SK-N-SH (cell line): Measurements from ENCODE around the gene BRMS1. TPM values are rescaled to one million over a fixed set of nuclear protein-coding genes. Genes with fewer than 3 reads are reported as not detected.

Experiments
- CTCF ChIA-PET: fragments of 300-600, 350-600 bp; formaldehyde crosslinking; extraction: SDS; loops from one replicate; lab custom pipeline; 2021; lab: Yijun Ruan, JAX
- POLR2A ChIA-PET: fragments of 350-600 bp; sonication (Branson Sonifier 250); formaldehyde crosslinking; extraction: SDS; loops from one replicate; lab custom pipeline; 2020; ENCODE audit warnings: antibody characterized with exemption, inconsistent platforms; lab: Yijun Ruan, JAX
- DNase-seq: peaks from one replicate; pipeline ENCODE4 v3.0.0; 2012
- H2AFZ ChIP-seq: fragments of 200-600 bp; sonication (generic); 2 replicates; pipeline ENCODE4 v1.8.1; 2016; ENCODE audit warnings: antibody characterized with exemption, mild to moderate bottlenecking, low read depth
- H3F3A ChIP-seq: fragments of 200-600 bp; sonication (generic); replicated peaks from 2 replicates; pipeline ENCODE3; 2016; ENCODE audit warnings: antibody characterized with exemption, mild to moderate bottlenecking; ENCODE audit not compliant: insufficient read depth
- H3K27ac ChIP-seq, 2 experiments: fragments of 200-500 bp in 1 of 2; fragments of 200-600 bp in 1 of 2; sonication (Bioruptor generic) in 1 of 2; sonication (generic), shearing (Covaris generic) in 1 of 2; 2 replicates each; pipeline versions ENCODE4 v1.5.1 to v1.6.1; 2014 to 2016; ENCODE audit warnings: low read depth in 2 of 2, inconsistent platforms in 1 of 2, low read length in 1 of 2, mild to moderate bottlenecking in 1 of 2, mixed read lengths in 1 of 2
- H3K27me3 ChIP-seq: fragments of 200-600 bp; sonication (generic), shearing (Covaris generic); 2 replicates; pipeline ENCODE4 v1.6.1; 2016; ENCODE audit warnings: mixed run types; ENCODE audit not compliant: insufficient read depth
- H3K36me3 ChIP-seq, 2 experiments: fragments of 200-500 bp in 1 of 2; fragments of 200-600 bp in 1 of 2; sonication (Bioruptor generic) in 1 of 2; sonication (generic) in 1 of 2; replicated peaks in 1 of 2; 2 replicates each; pipeline versions ENCODE3 to v1.5.1; 2014 to 2016; ENCODE audit warnings: low read length in 1 of 2, mild to moderate bottlenecking in 1 of 2; ENCODE audit not compliant: insufficient read depth in 2 of 2, control insufficient read depth in 1 of 2
- H3K4me1 ChIP-seq, 2 experiments: fragments of 200-500 bp in 1 of 2; fragments of 200-600 bp in 1 of 2; sonication (Bioruptor generic) in 1 of 2; sonication (generic), shearing (Covaris generic) in 1 of 2; 2 replicates each; pipeline versions ENCODE4 v1.5.1 to v1.6.1; 2014 to 2016; ENCODE audit warnings: low read depth in 1 of 2, low read length in 1 of 2, mixed run types in 1 of 2; ENCODE audit not compliant: insufficient read depth in 2 of 2, control insufficient read depth in 1 of 2
- H3K4me2 ChIP-seq: fragments of 200-600 bp; sonication (generic), shearing (Covaris generic); 2 replicates; pipeline ENCODE4 v1.6.1; 2017; ENCODE audit warnings: mixed run types
- H3K4me3 ChIP-seq, 2 experiments: fragments of 200-500 bp in 1 of 2; fragments of 200-600 bp in 1 of 2; sonication (Bioruptor generic) in 1 of 2; sonication (generic), shearing (Covaris generic) in 1 of 2; 2 replicates each; pipeline versions ENCODE4 v1.5.1 to v1.8.1; 2014 to 2016; ENCODE audit warnings: low read depth in 2 of 2, inconsistent platforms in 1 of 2, low read length in 1 of 2, mild to moderate bottlenecking in 1 of 2, mixed read lengths in 1 of 2, moderate library complexity in 1 of 2
- H3K79me2 ChIP-seq: fragments of 200-600 bp; sonication (generic); 2 replicates; pipeline ENCODE4 v1.8.1; 2017; ENCODE audit warnings: mild to moderate bottlenecking; ENCODE audit not compliant: insufficient read depth
- H3K9ac ChIP-seq: fragments of 200-600 bp; sonication (generic); 2 replicates; pipeline ENCODE4 v1.6.1; 2017; ENCODE audit warnings: mixed run types
- H3K9me2 ChIP-seq: fragments of 200-600 bp; sonication (generic); 2 replicates; pipeline ENCODE4 v1.6.1; 2017; ENCODE audit warnings: mixed run types
- H3K9me3 ChIP-seq: fragments of 200-600 bp; sonication (generic); 2 replicates; pipeline ENCODE4 v1.6.1; 2017; ENCODE audit warnings: mixed run types, mild to moderate bottlenecking, moderate library complexity
- H4K20me1 ChIP-seq: fragments of 200-600 bp; sonication (generic); 2 replicates; pipeline ENCODE4 v1.6.1; 2017; ENCODE audit warnings: mild to moderate bottlenecking, mixed run types; ENCODE audit not compliant: insufficient read depth
- CTCF ChIP-seq: fragments of 200-600 bp; sonication (generic); IDR thresholded peaks from 2 replicates; pipeline ENCODE4 v1.6.1; 2017; ENCODE audit warnings: antibody characterized with exemption, mild to moderate bottlenecking, moderate library complexity
- JUND ChIP-seq: IDR thresholded peaks from 2 replicates; pipeline ENCODE4 v1.4.0; 2012
- MAX ChIP-seq: IDR thresholded peaks from 2 replicates; pipeline ENCODE4 v1.4.0; 2012; ENCODE audit warnings: low read depth
- MXI1 ChIP-seq: IDR thresholded peaks from 2 replicates; pipeline ENCODE4 v1.6.1; 2012; ENCODE audit warnings: mild to moderate bottlenecking, low read depth, low read length, improper control_type of control experiment
- PBX3 ChIP-seq: IDR thresholded peaks from 2 replicates; pipeline ENCODE4; 2012
- RCOR1 ChIP-seq: fragments of 150-350 bp; IDR thresholded peaks from 2 replicates; pipeline ENCODE4 v1.6.1; 2017; ENCODE audit warnings: antibody characterized with exemption, low read length
- REST ChIP-seq: IDR thresholded peaks from 2 replicates; pipeline ENCODE4 v1.6.1; 2012; ENCODE audit warnings: mild to moderate bottlenecking, low read depth, low read length, moderate library complexity
- RXRA ChIP-seq: IDR thresholded peaks from 2 replicates; pipeline ENCODE4 v1.4.0; 2012; ENCODE audit warnings: low read depth, mild to moderate bottlenecking, borderline replicate concordance
- SIN3A ChIP-seq: IDR thresholded peaks from 2 replicates; pipeline ENCODE4 v1.6.1; 2012; ENCODE audit warnings: low read depth, mild to moderate bottlenecking, low read length, moderate library complexity, borderline replicate concordance
- SMC3 ChIP-seq: IDR thresholded peaks from 2 replicates; pipeline ENCODE4 v1.6.1; 2012; ENCODE audit warnings: low read depth, low read length, improper control_type of control experiment
- TAF1 ChIP-seq: IDR thresholded peaks from 2 replicates; pipeline ENCODE4 v1.6.1; 2012; ENCODE audit warnings: low read depth, mild to moderate bottlenecking, low read length, moderate library complexity, borderline replicate concordance
- USF1 ChIP-seq: IDR thresholded peaks from 2 replicates; pipeline ENCODE4 v1.4.0; 2012; ENCODE audit warnings: low read depth, borderline replicate concordance
- WGBS: methylation state at CpG from one replicate; pipeline ENCODE4 v1.1.6; 2017; ENCODE audit warnings: low lambda C conversion rate; 5-methylcytosine and 5-hydroxymethylcytosine counted together
- polyA plus RNA-seq, 3 experiments: library from polyadenylated mRNA; depleted of rRNA; stranded (reverse); fragments of >200 nt; gene quantifications; 2 replicates each; pipeline ENCODE4 v1.2.3, GENCODE V29; 2012

BRMS1 gene
- polyA plus RNA-seq, 1 of the 3 experiments (the other 2 are of a cell fraction): 70.0 TPM

- TF ChIP-seq PBX3 (no peak), MAX (no peak)
Measured at GRCh38 chr11:66290330-66290621, 54.6 kb downstream of the BRMS1 start (continued).

GRCh38 chr11:66289548-66290329, 55.2 kb downstream of the BRMS1 start:
- H3K4me2 ChIP-seq: peak overlapping the region; percentile 94
- no peak for DNase-seq

More at GRCh38 chr11:66289548-66290329, 55.2 kb downstream of the BRMS1 start:
- Histone ChIP-seq H3K9me2 (no peaks in the 10 kb centered on the region), H3K27ac (peak overlapping the region; percentile 90 to 97), H3K36me3 (peaks cover 0 to 17% of the 10 kb centered on the region in 2 experiments), H3F3A (peaks cover 9% of the 10 kb centered on the region), H3K79me2 (peaks cover 37% of the 10 kb centered on the region; the same call in 1 of the 2 replicates), H3K9me3 (no peaks in the 10 kb centered on the region), H3K27me3 (no peaks in the 10 kb centered on the region), H4K20me1 (0 out of 2 replicates have a peak, but pooled peaks cover 2% of the 10 kb centered on the region), H3K9ac (peak overlapping the region; percentile 73), H2AFZ (peak overlapping the region; percentile 55; the same call in 1 of the 2 replicates), H3K4me3 (peak overlapping the region; percentile 84 to 90), H3K4me1 (peaks cover 7 to 36% of the 10 kb centered on the region in 2 experiments; a peak in 2 of 4 replicates)
- CTCF ChIA-PET: interaction anchor here (0.6 to 6.2 kb wide), 9 partner anchors 8 to 140 kb away, joined by 3 to 63 read pairs (median 4); partner anchors contain the start of genes RAB1B and RIN1
- TF ChIP-seq JUND (no peak), REST (peak; percentile 99), RCOR1 (no peak), TAF1 (no peak), SMC3 (no peak), MAX (peak; percentile 75), RXRA (no peak), SIN3A (peak; percentile 97; the same call in 1 of the 2 replicates), USF1 (no peak), MXI1 (peak; percentile 74), CTCF (no peak)
- WGBS: 19% methylated on average over 28 of the region's 36 CpGs
- POLR2A ChIA-PET: interaction anchor here (0.7 to 4.2 kb wide), 12 partner anchors 9 to 240 kb away, joined by 3 to 19 read pairs (median 4); partner anchors contain the start of gene CD248
